ENCODE measurements around the gene TBX15. TPM values are rescaled to one million over a fixed set of nuclear protein-coding genes. Genes with fewer than 3 reads are reported as not detected.

TBX15 gene
- total and polyA plus RNA-seq, 9 of the 15 experiments (the other 6 are each of a cell fraction or from before 2014, with no cell fraction given), result 0.03 to 3.4 (median 2.3) TPM

DNA sequence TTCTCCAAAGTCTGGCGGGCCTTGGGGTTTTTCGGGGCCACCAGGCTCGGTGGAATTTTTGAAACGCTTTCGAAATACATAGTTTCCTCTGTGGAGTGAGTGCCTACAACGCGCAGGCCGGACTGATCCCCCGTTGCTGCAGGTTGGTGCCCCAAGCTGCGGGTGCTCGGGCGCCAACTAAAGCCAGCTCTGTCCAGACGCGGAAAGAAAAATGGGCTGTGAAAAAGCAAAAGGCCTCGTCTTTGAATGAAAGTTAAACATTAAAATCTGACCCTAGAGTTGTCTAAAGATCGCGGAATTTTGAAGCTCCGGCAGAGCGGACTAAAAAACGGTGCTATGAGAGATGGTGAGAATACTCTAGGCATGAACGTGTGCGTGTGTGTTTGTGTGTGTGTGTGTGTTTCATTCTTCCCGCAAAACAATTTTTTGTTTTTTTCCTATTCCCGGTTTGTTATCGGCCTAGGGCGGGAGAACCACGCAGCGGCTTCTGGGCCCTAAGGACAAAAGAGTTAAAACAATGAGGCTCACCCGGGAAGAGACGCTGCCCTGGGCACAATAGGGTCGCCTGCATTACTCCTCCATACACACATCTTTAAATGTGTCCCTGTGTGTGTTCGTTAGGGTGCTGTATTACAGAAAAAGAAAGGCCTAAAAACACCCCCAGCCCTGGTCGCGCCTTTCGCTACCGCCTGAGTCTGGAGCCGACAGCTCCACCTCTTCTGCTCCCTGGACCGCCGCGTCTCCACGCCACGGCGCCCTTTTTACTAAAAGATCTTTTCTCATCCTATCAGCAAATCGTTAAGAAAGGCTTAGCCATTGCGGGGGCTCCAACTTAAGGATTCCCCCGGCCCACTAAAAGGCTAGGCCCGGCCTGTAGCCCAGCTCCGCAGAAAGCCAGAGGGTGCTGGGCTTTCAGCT, 3.2 kb downstream of the TBX15 start:
- Histone ChIP-seq H3K9me3 (replicated peaks; ENCODE audit: control insufficient read depth, insufficient read depth, low read depth, low read length) (no peaks in the 10 kb centered on the region), H3K4me1 (replicated peaks in 1 of 2; ENCODE audit: control insufficient read depth in 2 of 2, insufficient read depth in 2 of 2, low read length in 2 of 2) (peaks cover 0 to 23% of the 10 kb centered on the region in 2 experiments; a peak in 3 of 5 replicates), H4K20me1 (replicated peaks; ENCODE audit: control insufficient read depth, insufficient read depth, low read length) (no peaks in the 10 kb centered on the region), H3K4me3 (0 out of 2 replicates have a peak overlapping the region, but pooled peaks have one; percentile 29), H3K4me2 (ENCODE audit: insufficient read depth, low read length) (no peak overlapping the region), H2AFZ (ENCODE audit: low read depth, low read length) (no peak overlapping the region), H3K36me3 (ENCODE audit: control insufficient read depth, insufficient read depth, low read length) (no peaks in the 10 kb centered on the region), H3K27me3 (ENCODE audit: control insufficient read depth in 2 of 2, insufficient read depth in 2 of 2, low read length in 2 of 2) (peaks cover 41 to 75% of the 10 kb centered on the region in 2 experiments), H3K9me1 (ENCODE audit: control insufficient read depth, insufficient read depth, low read length) (no peaks in the 10 kb centered on the region), H3K9ac (ENCODE audit: insufficient read depth in 1 of 2, low read depth in 2 of 2, low read length in 2 of 2) (peak overlapping the region; percentile 37 to 59; a peak in 2 of 4 replicates), H3K79me2 (ENCODE audit: control insufficient read depth, insufficient read depth, low read length) (peaks cover 5% of the 10 kb centered on the region; the same call in 1 of the 3 replicates), H3K27ac (ENCODE audit: extremely low read depth, low read depth, low read length) (no peak overlapping the region)
- in situ Hi-C loops (cut with MboI), result no loop called here
- 41% methylated on average over 48 of the region's 48 CpGs for WGBS (ENCODE audit: insufficient coverage, low coverage, missing lambda C conversion rate)
- POLR2A ChIA-PET, result interaction anchor here (0.5 to 1.5 kb wide), 3 partner anchors 9 to 684 kb away, joined by 3 read pairs; no protein-coding TSS in a partner anchor
- TF ChIP-seq ZKSCAN8 (CRISPR knock-in tag; IDR thresholded peaks at IDR 0.05) (0 out of 2 replicates have a peak, but pooled peaks have one; percentile 47), YBX1 (IDR thresholded peaks at IDR 0.05) (no peak)
- no peak for ATAC-seq
- DNase-seq (ENCODE audit: extremely low read depth in 1 of 4, low spot score in 3 of 4), result no peak
- intact Hi-C loops (cut with micrococcal nuclease), result loop anchor here (2.0 kb wide), 1 partner anchor 14 kb away; no protein-coding TSS in a partner anchor
- CTCF ChIA-PET (ENCODE audit: low intra/inter-chr PET ratio), result no interaction called here
- FAIRE-seq, result no peak
- BruUV-seq (replicated peaks), result no TSS peak
